ENCODE results near the gene HDAC2.

DNA sequence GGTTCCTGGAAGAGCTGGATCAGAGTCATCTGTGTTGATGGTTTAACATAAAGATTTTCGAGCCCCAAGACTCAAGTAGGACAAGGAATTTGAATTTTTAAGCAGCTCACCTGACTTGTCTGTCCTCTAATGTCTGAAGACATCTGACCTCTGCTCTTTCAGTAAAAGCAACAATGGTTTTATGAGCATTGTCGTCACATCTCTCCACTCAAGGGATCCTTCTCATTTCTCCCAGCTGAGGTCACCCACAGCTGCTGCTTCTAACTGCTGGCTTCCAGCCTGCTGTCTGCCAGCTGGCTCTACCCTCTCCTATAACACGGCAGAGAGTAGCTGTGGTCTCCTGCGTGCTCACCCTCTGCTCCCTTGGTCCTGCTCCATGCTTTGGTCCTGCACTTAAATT lies 24.7 kb upstream of the HDAC2 start:
- TF ChIP-seq NR3C1 (CRISPR knock-in tag; conservative IDR thresholded peaks at IDR 0.05; ENCODE audit: low read depth) (no peak), CREB1 (CRISPR knock-in tag; IDR thresholded peaks at IDR 0.05) (no peak), SMAD4 (CRISPR knock-in tag; IDR thresholded peaks at IDR 0.05) (no peak), FOXK1 (CRISPR knock-in tag; IDR thresholded peaks at IDR 0.05) (no peak), IRF2 (CRISPR knock-in tag; IDR thresholded peaks at IDR 0.05; ENCODE audit: borderline replicate concordance, low read depth) (no peak)
- TF ChIP-seq, protein P1, sequence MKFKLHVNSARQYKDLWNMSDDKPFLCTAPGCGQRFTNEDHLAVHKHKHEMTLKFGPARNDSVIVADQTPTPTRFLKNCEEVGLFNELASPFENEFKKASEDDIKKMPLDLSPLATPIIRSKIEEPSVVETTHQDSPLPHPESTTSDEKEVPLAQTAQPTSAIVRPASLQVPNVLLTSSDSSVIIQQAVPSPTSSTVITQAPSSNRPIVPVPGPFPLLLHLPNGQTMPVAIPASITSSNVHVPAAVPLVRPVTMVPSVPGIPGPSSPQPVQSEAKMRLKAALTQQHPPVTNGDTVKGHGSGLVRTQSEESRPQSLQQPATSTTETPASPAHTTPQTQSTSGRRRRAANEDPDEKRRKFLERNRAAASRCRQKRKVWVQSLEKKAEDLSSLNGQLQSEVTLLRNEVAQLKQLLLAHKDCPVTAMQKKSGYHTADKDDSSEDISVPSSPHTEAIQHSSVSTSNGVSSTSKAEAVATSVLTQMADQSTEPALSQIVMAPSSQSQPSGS (CRISPR knock-in tag; IDR thresholded peaks at IDR 0.05; ENCODE audit: borderline replicate concordance, low read depth): no peak
- TF ChIP-seq, protein P2, sequence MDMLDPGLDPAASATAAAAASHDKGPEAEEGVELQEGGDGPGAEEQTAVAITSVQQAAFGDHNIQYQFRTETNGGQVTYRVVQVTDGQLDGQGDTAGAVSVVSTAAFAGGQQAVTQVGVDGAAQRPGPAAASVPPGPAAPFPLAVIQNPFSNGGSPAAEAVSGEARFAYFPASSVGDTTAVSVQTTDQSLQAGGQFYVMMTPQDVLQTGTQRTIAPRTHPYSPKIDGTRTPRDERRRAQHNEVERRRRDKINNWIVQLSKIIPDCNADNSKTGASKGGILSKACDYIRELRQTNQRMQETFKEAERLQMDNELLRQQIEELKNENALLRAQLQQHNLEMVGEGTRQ (CRISPR knock-in tag; IDR thresholded peaks at IDR 0.05): no peak
- TF ChIP-seq, protein P3, sequence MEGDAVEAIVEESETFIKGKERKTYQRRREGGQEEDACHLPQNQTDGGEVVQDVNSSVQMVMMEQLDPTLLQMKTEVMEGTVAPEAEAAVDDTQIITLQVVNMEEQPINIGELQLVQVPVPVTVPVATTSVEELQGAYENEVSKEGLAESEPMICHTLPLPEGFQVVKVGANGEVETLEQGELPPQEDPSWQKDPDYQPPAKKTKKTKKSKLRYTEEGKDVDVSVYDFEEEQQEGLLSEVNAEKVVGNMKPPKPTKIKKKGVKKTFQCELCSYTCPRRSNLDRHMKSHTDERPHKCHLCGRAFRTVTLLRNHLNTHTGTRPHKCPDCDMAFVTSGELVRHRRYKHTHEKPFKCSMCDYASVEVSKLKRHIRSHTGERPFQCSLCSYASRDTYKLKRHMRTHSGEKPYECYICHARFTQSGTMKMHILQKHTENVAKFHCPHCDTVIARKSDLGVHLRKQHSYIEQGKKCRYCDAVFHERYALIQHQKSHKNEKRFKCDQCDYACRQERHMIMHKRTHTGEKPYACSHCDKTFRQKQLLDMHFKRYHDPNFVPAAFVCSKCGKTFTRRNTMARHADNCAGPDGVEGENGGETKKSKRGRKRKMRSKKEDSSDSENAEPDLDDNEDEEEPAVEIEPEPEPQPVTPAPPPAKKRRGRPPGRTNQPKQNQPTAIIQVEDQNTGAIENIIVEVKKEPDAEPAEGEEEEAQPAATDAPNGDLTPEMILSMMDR (IDR thresholded peaks at IDR 0.05): no peak
- TF ChIP-seq, protein P4, sequence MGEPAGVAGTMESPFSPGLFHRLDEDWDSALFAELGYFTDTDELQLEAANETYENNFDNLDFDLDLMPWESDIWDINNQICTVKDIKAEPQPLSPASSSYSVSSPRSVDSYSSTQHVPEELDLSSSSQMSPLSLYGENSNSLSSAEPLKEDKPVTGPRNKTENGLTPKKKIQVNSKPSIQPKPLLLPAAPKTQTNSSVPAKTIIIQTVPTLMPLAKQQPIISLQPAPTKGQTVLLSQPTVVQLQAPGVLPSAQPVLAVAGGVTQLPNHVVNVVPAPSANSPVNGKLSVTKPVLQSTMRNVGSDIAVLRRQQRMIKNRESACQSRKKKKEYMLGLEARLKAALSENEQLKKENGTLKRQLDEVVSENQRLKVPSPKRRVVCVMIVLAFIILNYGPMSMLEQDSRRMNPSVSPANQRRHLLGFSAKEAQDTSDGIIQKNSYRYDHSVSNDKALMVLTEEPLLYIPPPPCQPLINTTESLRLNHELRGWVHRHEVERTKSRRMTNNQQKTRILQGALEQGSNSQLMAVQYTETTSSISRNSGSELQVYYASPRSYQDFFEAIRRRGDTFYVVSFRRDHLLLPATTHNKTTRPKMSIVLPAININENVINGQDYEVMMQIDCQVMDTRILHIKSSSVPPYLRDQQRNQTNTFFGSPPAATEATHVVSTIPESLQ (CRISPR knock-in tag; IDR thresholded peaks at IDR 0.05): no peak
- TF ChIP-seq, protein P5, sequence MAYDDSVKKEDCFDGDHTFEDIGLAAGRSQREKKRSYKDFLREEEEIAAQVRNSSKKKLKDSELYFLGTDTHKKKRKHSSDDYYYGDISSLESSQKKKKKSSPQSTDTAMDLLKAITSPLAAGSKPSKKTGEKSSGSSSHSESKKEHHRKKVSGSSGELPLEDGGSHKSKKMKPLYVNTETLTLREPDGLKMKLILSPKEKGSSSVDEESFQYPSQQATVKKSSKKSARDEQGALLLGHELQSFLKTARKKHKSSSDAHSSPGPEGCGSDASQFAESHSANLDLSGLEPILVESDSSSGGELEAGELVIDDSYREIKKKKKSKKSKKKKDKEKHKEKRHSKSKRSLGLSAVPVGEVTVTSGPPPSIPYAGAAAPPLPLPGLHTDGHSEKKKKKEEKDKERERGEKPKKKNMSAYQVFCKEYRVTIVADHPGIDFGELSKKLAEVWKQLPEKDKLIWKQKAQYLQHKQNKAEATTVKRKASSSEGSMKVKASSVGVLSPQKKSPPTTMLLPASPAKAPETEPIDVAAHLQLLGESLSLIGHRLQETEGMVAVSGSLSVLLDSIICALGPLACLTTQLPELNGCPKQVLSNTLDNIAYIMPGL (CRISPR knock-in tag; IDR thresholded peaks at IDR 0.05): no peak
- TF ChIP-seq, protein P6, sequence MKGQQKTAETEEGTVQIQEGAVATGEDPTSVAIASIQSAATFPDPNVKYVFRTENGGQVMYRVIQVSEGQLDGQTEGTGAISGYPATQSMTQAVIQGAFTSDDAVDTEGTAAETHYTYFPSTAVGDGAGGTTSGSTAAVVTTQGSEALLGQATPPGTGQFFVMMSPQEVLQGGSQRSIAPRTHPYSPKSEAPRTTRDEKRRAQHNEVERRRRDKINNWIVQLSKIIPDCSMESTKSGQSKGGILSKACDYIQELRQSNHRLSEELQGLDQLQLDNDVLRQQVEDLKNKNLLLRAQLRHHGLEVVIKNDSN (CRISPR knock-in tag; IDR thresholded peaks at IDR 0.05): no peak

Measured in WTC11 (cell line).